GM23248 (cell line): ENCODE data around the gene EMILIN2. TPM values are rescaled to one million over a fixed set of nuclear protein-coding genes. Genes with fewer than 3 reads are reported as not detected.

Experiments used
- DNase-seq: peaks from one replicate; pipeline ENCODE4 v3.0.0-alpha.2; 2015
- H2AFZ ChIP-seq: fragments of 200-600 bp; sonication (generic); 2 replicates; pipeline ENCODE4 v1.6.1; 2016; ENCODE audit warnings: antibody characterized with exemption
- H3F3A ChIP-seq: fragments of 200-600 bp; sonication (generic); 2 replicates; pipeline ENCODE4 v1.6.1; 2016; ENCODE audit warnings: mild to moderate bottlenecking, antibody characterized with exemption, mixed run types; ENCODE audit not compliant: insufficient read depth
- H3K27ac ChIP-seq: fragments of 200-600 bp; sonication (generic); 2 replicates; pipeline ENCODE4 v1.5.1; 2016; ENCODE audit warnings: mild to moderate bottlenecking
- H3K27me3 ChIP-seq: fragments of 200-600 bp; sonication (generic); replicated peaks from 2 replicates; pipeline ENCODE4 v1.6.1; 2016; ENCODE audit warnings: mild to moderate bottlenecking; ENCODE audit not compliant: insufficient read depth
- H3K36me3 ChIP-seq: fragments of 200-600 bp; sonication (generic); 2 replicates; pipeline ENCODE4 v1.6.1; 2016; ENCODE audit warnings: low read depth, mild to moderate bottlenecking
- H3K4me1 ChIP-seq: fragments of 200-600 bp; sonication (generic); 2 replicates; pipeline ENCODE4 v1.6.1; 2016; ENCODE audit warnings: mild to moderate bottlenecking; ENCODE audit not compliant: insufficient read depth
- H3K4me2 ChIP-seq: fragments of 200-600 bp; sonication (generic); one replicate; pipeline ENCODE4 v1.6.1; 2016; ENCODE audit warnings: mild to moderate bottlenecking; ENCODE audit not compliant: unreplicated experiment
- H3K4me3 ChIP-seq: fragments of 200-600 bp; sonication (generic); 2 replicates; pipeline ENCODE4 v1.5.1; 2016; ENCODE audit warnings: mild to moderate bottlenecking
- H3K79me2 ChIP-seq: fragments of 200-600 bp; sonication (generic); 2 replicates; pipeline ENCODE4 v1.6.1; 2016; ENCODE audit warnings: mild to moderate bottlenecking; ENCODE audit not compliant: insufficient read depth
- H3K9ac ChIP-seq: fragments of 200-600 bp; sonication (generic); 2 replicates; pipeline ENCODE4 v1.6.1; 2016; ENCODE audit warnings: mild to moderate bottlenecking
- H3K9me2 ChIP-seq: fragments of 200-600 bp; sonication (generic); 2 replicates; pipeline ENCODE4 v1.6.1; 2016; ENCODE audit warnings: mixed run types, mild to moderate bottlenecking, moderate library complexity; ENCODE audit not compliant: insufficient read depth
- H3K9me3 ChIP-seq: fragments of 200-600 bp; sonication (generic); one replicate; pipeline ENCODE4 v1.6.1; 2017; ENCODE audit warnings: low read depth
- H4K20me1 ChIP-seq: fragments of 200-600 bp; sonication (generic); 2 replicates; pipeline ENCODE4 v1.6.0; 2016; ENCODE audit not compliant: insufficient read depth
- EZH2 ChIP-seq: fragments of 200-600 bp; sonication (generic); IDR thresholded peaks from 2 replicates; pipeline ENCODE4 v1.6.1; 2018; ENCODE audit warnings: antibody characterized with exemption, mild to moderate bottlenecking; ENCODE audit not compliant: insufficient read depth, poor library complexity, severe bottlenecking
- EZH2phosphoT487 ChIP-seq: fragments of 200-600 bp; sonication (generic); IDR thresholded peaks from 2 replicates; pipeline ENCODE4 v1.6.1; 2018; ENCODE audit warnings: antibody characterized with exemption, moderate library complexity, mild to moderate bottlenecking, low read depth; ENCODE audit not compliant: insufficient read depth
- WGBS, 2 experiments: methylation state at CpG; one replicate each; pipeline ENCODE4 v1.1.6; 2015 to 2017; ENCODE audit warnings: low lambda C conversion rate in 2 of 2, low coverage in 1 of 2; ENCODE audit errors: missing lambda C conversion rate in 2 of 2; 5-methylcytosine and 5-hydroxymethylcytosine counted together
- in situ Hi-C: fragments of 300-500 bp; cut with MboI; formaldehyde crosslinking; loops from 2 replicates; pipeline ENCODE4 v1.15.0; 2020
- polyA plus RNA-seq: library from polyadenylated mRNA; unstranded; fragments of >200 nt; fragmentation: Nextera tagmentation; extraction: Ambion mirVana; gene quantifications from 2 replicates; pipeline ENCODE4 v1.2.1, GENCODE V29; 2016
- total RNA-seq: library from RNA; depleted of rRNA; stranded (reverse); fragments of >200 nt; shearing (Covaris generic); gene quantifications from 2 replicates; pipeline ENCODE4 v1.2.3, GENCODE V29; 2014

EMILIN2 gene
- total and polyA plus RNA-seq, 2 experiments from 2014 or later, result 9.0 to 23.9 TPM

- no peaks in the 10 kb centered on the region for H3K9me2 ChIP-seq
- no peak for DNase-seq
- no peak overlapping the region for H3K27ac ChIP-seq
- H3K4me1 ChIP-seq, result peaks cover 6% of the 10 kb centered on the region; the same call in 1 of the 2 replicates
- no peak overlapping the region for H2AFZ ChIP-seq
- WGBS, 2 experiments, result 90 to 98% methylated on average over 4 of the region's 4 CpGs
- no peak overlapping the region for H3K4me2 ChIP-seq
- no peaks in the 10 kb centered on the region for H3K79me2 ChIP-seq
- TF ChIP-seq EZH2 (no peak), EZH2phosphoT487 (no peak)
- H3K27me3 ChIP-seq, result no peaks in the 10 kb centered on the region
- no peak overlapping the region for H3K4me3 ChIP-seq
- no peaks in the 10 kb centered on the region for H3F3A ChIP-seq
- H4K20me1 ChIP-seq, result no peaks in the 10 kb centered on the region
- H3K9ac ChIP-seq, result no peak overlapping the region
- in situ Hi-C loops, result no loop called here
- H3K9me3 ChIP-seq, result no peaks in the 10 kb centered on the region
- no peaks in the 10 kb centered on the region for H3K36me3 ChIP-seq
These were observed 46.2 kb downstream of the EMILIN2 start for GRCh38 chr18:2893056-2893455.

DNA sequence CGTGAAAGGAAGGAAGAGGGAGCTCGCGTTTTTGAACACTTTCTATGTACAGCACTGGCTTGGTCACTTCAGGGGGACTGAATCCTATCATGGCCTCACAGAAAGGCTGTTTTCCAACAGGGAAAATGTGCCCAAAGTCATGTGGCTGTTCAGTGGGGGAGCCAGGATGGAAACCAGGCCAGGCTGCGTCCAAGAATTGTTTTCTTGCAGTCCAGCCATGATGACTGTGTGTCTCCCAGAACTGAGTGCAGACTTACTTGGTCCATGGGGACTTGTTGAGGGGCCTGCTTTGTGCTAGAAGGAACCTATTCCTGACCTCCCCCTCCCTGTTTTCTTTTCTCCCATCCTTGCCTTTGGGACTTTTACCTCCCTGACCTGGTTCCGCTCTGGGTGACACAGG, 46.9 kb downstream of the EMILIN2 start:
- H3K9ac ChIP-seq, result no peak overlapping the region
- no peak for DNase-seq
- no peak overlapping the region for H3K27ac ChIP-seq
- in situ Hi-C loops, result no loop called here
- no peaks in the 10 kb centered on the region for H3K27me3 ChIP-seq
- no peaks in the 10 kb centered on the region for H3K36me3 ChIP-seq
- H3K4me3 ChIP-seq, result no peak overlapping the region
- H3K79me2 ChIP-seq, result no peaks in the 10 kb centered on the region
- H3K4me1 ChIP-seq, result peaks cover 12% of the 10 kb centered on the region; the same call in 1 of the 2 replicates
- H2AFZ ChIP-seq, result no peak overlapping the region
- no peak overlapping the region for H3K4me2 ChIP-seq
- 61 to 70% methylated on average over 5 of the region's 5 CpGs for WGBS, 2 experiments
- H3K9me3 ChIP-seq, result no peaks in the 10 kb centered on the region
- H3K9me2 ChIP-seq, result no peaks in the 10 kb centered on the region
- TF ChIP-seq EZH2, result no peak
- no peak for TF ChIP-seq EZH2phosphoT487
- H3F3A ChIP-seq, result no peaks in the 10 kb centered on the region
- no peaks in the 10 kb centered on the region for H4K20me1 ChIP-seq

DNA sequence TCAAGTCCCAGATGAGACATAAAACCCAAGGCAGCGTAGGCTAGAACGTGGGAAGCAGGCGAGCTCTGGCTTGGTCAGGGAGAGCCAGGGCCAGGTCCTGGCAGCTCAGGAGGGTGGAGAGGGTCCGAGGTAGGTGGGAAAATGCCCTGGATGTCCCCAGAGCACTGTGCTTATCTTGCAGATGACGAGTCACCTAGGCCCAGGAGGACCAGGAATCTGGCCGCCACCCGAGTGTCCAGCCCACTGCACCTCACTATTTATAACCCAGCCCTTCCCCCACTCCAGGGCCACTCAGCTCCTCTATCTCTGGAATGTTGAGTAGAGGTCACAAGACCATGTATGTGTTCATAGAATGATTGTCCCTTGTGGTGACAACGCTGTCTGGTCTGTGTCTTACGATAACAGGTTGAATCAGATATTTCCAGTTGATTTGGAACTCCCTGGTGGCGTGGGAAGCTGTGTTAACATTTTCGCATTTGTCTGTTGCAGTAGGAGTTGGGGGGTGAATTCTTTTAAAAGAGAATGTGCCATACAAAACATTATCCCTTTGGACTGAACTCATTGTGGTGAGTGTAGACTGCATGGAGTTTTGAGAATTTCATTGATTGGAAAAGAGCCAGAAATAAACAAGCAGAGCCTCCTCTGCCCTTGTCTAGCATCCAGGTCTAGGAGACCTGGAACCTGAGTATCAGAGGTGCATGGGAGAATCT, 47.5 kb downstream of the EMILIN2 start:
- 88 to 91% methylated on average over 11 of the region's 11 CpGs for WGBS, 2 experiments
- in situ Hi-C loops, result no loop called here
- no peak for DNase-seq
- Histone ChIP-seq H3K27me3 (no peaks in the 10 kb centered on the region), H3K4me1 (peaks cover 12% of the 10 kb centered on the region; the same call in 1 of the 2 replicates), H3K9me3 (no peaks in the 10 kb centered on the region), H2AFZ (no peak overlapping the region), H3F3A (no peaks in the 10 kb centered on the region), H3K4me2 (no peak overlapping the region), H3K9me2 (no peaks in the 10 kb centered on the region), H3K9ac (no peak overlapping the region), H3K79me2 (no peaks in the 10 kb centered on the region), H3K4me3 (no peak overlapping the region), H3K36me3 (no peaks in the 10 kb centered on the region), H3K27ac (no peak overlapping the region), H4K20me1 (no peaks in the 10 kb centered on the region)
- no peak for TF ChIP-seq EZH2
- no peak for TF ChIP-seq EZH2phosphoT487

- Histone ChIP-seq H3K4me3 (no peak overlapping the region), H3K4me1 (peaks cover 12% of the 10 kb centered on the region; the same call in 1 of the 2 replicates), H3F3A (no peaks in the 10 kb centered on the region), H3K9me2 (no peaks in the 10 kb centered on the region), H3K27ac (no peak overlapping the region), H3K9me3 (no peaks in the 10 kb centered on the region), H3K4me2 (no peak overlapping the region), H2AFZ (no peak overlapping the region), H3K9ac (no peak overlapping the region), H3K27me3 (no peaks in the 10 kb centered on the region), H4K20me1 (no peaks in the 10 kb centered on the region), H3K79me2 (no peaks in the 10 kb centered on the region), H3K36me3 (no peaks in the 10 kb centered on the region)
- no peak for DNase-seq
- no peak for TF ChIP-seq EZH2
- no peak for TF ChIP-seq EZH2phosphoT487
- 71 to 86% methylated on average over 2 of the region's 2 CpGs for WGBS, 2 experiments
- in situ Hi-C loops, result no loop called here
These were observed 48.1 kb downstream of the EMILIN2 start for GRCh38 chr18:2894841-2895370.
